Aorta (tissue), 5 donors: Measurements from ENCODE around the gene CHN2. TPM values are rescaled to one million over a fixed set of nuclear protein-coding genes. Genes with fewer than 3 reads are reported as not detected.
"Not testable (repeated sequence)": the region's sequence is repeated elsewhere in the genome, so short reads cannot be mapped to it uniquely, and the experiment has no call there.

Experiments used
- ATAC-seq: fragments of 200-7000 bp; cut with Tn5 transposase; one replicate; pipeline ENCODE4 v1.9.1; 2022; ENCODE audit warnings: moderate library complexity; ENCODE audit not compliant: low FRiP score
- DNase-seq, 2 donors: peaks; one replicate each; pipeline ENCODE4 v3.0.0-alpha.2; 2020
- H3K27ac ChIP-seq, 2 donors: one replicate each; pipeline ENCODE4 v1.5.1; 2013; ENCODE audit warnings: low read length in 2 of 2, mild to moderate bottlenecking in 2 of 2, moderate library complexity in 2 of 2, control low read depth in 1 of 2, inconsistent platforms in 1 of 2, low read depth in 1 of 2
- H3K27me3 ChIP-seq, 2 donors: one replicate each; pipeline ENCODE4 v1.6.1; 2013; ENCODE audit warnings: control low read depth in 1 of 2, low read length in 1 of 2, mild to moderate bottlenecking in 1 of 2, moderate library complexity in 1 of 2; ENCODE audit not compliant: insufficient read depth in 2 of 2, control insufficient read depth in 1 of 2
- H3K36me3 ChIP-seq, 2 donors: one replicate each; pipeline ENCODE4 v1.6.1; 2013; ENCODE audit warnings: control low read depth in 1 of 2, low read length in 1 of 2, mild to moderate bottlenecking in 1 of 2; ENCODE audit not compliant: insufficient read depth in 2 of 2, control insufficient read depth in 1 of 2
- H3K4me1 ChIP-seq, 2 donors: one replicate each; pipeline ENCODE4 v1.6.1; 2013; ENCODE audit warnings: low read length in 2 of 2, control low read depth in 1 of 2, mild to moderate bottlenecking in 1 of 2, moderate library complexity in 1 of 2; ENCODE audit not compliant: insufficient read depth in 2 of 2, control insufficient read depth in 1 of 2
- H3K4me3 ChIP-seq, 2 donors: one replicate each; pipeline ENCODE4 v1.5.1; 2013; ENCODE audit warnings: low read length in 2 of 2, control low read depth in 1 of 2, mild to moderate bottlenecking in 1 of 2
- H3K9me3 ChIP-seq: one replicate; pipeline ENCODE4 v1.6.1; 2013; ENCODE audit warnings: mild to moderate bottlenecking, low read length; ENCODE audit not compliant: control insufficient read depth
- WGBS, 2 donors: extraction: QIAGEN DNeasy Blood & Tissue Kit; methylation state at CpG; one replicate each; pipeline ENCODE4 v1.1.7; 2013; 5-methylcytosine and 5-hydroxymethylcytosine counted together
- intact Hi-C, 2 donors: fragments of 100-400 bp; cut with DNase I; formaldehyde crosslinking; loops; one replicate each; pipeline versions ENCODE4 v1.14.2 to v1.15.0; 2022
- polyA plus RNA-seq, 2 donors: library from polyadenylated mRNA; stranded (reverse); fragments of 200-250 nt; gene quantifications; one replicate each; pipeline ENCODE4 v1.2.3, GENCODE V29; 2013
- total RNA-seq, 2 donors: library from RNA; stranded (reverse); fragmentation: NEBNext Ultra II Directional; extraction: Animal tissue kit (Norgen Biotek cat#: 25700); gene quantifications; one replicate each; pipeline ENCODE4 v1.2.1, GENCODE V29; 2021
- donor health status: healthy with polysubstance abuse.
- donor health status: Bipolar disorder and iron deficiency.
- donor health status: DM: no; HTN: no; CAD: no.
- donor health status: DM: no; HTN: no; CAD: no.
- donor health status: DM: yes; HTN: yes; CAD: no.

Gene CHN2
- total and polyA plus RNA-seq, 4 donors = 0.61 to 23.2 (median 14.8) TPM

DNA sequence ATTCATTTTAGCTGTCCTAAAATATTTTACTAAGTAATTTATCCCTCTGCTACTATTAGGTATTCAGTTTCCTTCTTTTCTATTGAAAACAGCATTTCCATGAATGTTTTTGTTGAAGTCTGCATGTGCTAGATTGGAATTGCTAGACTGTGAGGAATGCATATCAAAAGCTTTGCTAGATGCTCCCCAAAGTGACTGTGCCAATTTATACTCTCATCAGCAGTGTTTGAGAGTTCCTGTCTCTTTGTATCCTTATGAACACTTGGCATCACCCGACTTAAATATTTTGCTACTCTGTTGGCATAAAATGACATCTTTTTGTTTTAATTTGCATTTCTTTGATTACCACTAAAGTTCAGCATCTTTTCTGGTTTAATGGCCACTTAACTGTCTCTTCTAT is 324.0 kb downstream of the CHN2 start:
- Histone ChIP-seq H3K27me3 (peaks cover 0 to 1% of the 10 kb centered on the region in 2 donors), H3K4me1 (no peaks in the 10 kb centered on the region), H3K9me3 (no peaks in the 10 kb centered on the region), H3K36me3 (no peaks in the 10 kb centered on the region), H3K4me3 (no peak overlapping the region), H3K27ac (no peak overlapping the region)
- intact Hi-C loops = no loop called here
- 30 to 37% methylated on average over 1 of the region's 1 CpG for WGBS, 2 donors
- ATAC-seq (no peak), DNase-seq (no peak)

DNA sequence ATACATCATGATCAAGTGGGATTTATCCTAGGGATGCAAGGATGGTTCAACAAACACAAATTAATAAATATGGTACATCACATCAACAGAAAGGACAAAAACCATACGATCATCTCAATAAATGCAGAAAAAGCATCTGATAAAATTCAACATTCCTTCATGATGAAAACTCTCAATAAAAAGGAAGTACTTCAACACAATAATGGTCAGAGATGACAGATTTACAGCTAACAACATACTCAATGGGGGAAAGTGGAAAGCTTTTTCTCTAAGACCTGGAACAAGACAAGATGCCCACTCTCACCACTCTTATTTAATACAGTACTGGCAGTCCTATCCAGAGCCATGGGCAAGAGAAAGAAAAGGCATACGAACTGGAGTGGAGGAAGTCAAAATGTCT is 329.2 kb downstream of the CHN2 start:
- Histone ChIP-seq H3K9me3 (no peaks in the 10 kb centered on the region), H3K4me1 (no peaks in the 10 kb centered on the region), H3K27me3 (no peaks in the 10 kb centered on the region), H3K27ac (no peak overlapping the region), H3K36me3 (no peaks in the 10 kb centered on the region), H3K4me3 (no peak overlapping the region)
- intact Hi-C loops = no loop called here
- DNase-seq = no peak
- WGBS, 2 donors = 76 to 81% methylated on average over 2 of the region's 2 CpGs
- ATAC-seq = no peak

DNA sequence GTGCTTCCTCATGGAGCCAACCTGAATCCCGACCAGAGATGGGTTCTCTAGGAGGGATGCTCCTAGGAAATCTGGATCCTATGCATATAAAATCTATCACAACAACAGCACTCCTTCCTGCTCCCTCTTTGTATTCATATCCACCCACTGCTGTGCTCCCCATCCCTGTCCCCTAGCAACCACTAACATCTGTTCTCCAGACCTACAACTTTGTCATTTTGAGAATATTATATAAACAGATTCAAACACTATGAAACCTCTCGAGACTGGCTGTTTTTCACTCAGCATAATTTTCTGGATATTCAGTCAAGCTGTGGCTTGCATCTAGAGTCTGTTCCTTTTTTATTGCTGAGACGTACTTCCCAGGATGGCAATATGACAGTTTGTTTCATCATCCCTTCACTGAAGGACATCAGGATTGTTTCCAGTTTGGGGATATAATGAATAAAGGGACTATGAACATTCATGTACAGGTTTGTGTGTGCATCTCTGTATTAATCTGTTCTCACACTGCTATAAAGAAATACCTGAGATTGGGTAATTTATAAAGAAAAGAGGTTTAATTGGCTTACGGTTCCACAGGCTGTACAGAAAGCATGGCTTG is 333.0 kb downstream of the CHN2 start:
- ATAC-seq (no peak), DNase-seq (no peak)
- intact Hi-C loops = no loop called here
- 90 to 92% methylated on average over 4 of the region's 4 CpGs for WGBS, 2 donors
- Histone ChIP-seq H3K4me1 (no peaks in the 10 kb centered on the region), H3K36me3 (no peaks in the 10 kb centered on the region), H3K27me3 (no peaks in the 10 kb centered on the region), H3K9me3 (no peaks in the 10 kb centered on the region), H3K4me3 (no peak overlapping the region), H3K27ac (no peak overlapping the region)

DNA sequence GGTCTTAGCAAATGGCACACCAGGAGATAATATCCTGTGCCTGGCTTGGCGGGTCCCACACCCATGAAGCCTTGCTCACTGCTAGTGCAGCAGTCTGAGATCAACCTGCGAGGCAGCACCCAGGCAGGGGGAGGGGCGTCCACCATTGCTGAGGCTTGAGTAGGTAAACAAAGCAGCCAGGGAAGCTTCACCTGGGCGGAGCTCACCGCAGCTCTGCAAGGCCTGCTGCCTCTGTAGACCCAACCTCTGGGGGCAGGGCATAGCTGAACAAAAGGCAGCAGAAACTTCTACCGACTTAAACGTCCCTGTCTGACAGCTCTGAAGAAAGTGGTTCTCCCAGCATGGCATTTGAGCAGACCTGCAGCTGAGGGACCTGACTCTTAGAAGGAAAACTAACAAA is 334.0 kb downstream of the CHN2 start:
- H3K27ac ChIP-seq, H3K4me3 ChIP-seq, ATAC-seq, H3K27me3 ChIP-seq, H3K9me3 ChIP-seq, DNase-seq, H3K36me3 ChIP-seq, H3K4me1 ChIP-seq, intact Hi-C loops: not testable (repeated sequence)
- WGBS, 2 donors = 79 to 80% methylated on average over 7 of the region's 7 CpGs

Other genes with a start within 250 kb of the CHN2 start
- gene TRIL, start 236.4 kb upstream of the CHN2 start, total RNA-seq = 1 to 10 TPM; 1.0 to 7.0 TPM
- gene TRIL, start 236.4 kb upstream of the CHN2 start, polyA plus RNA-seq = under 1 TPM; 0.13 to 0.54 TPM
- gene CPVL, start 48.2 kb upstream of the CHN2 start, total RNA-seq = 10 to 100 TPM; 20.6 to 50.2 TPM
- gene CPVL, start 48.2 kb upstream of the CHN2 start, polyA plus RNA-seq = 10 to 100 TPM in 1 of 2 donors, 1 to 10 TPM in 1; 2.7 to 27.9 TPM